ENCODE measurements around the gene NANOS3. TPM values are rescaled to one million over a fixed set of nuclear protein-coding genes. Genes with fewer than 3 reads are reported as not detected.
A peak's percentile ranks its signal among the peaks of the same experiment; 100 is the strongest.

The NANOS3 gene
- total RNA-seq, 2 donors from 2014 or later = 0.64 TPM; not detected in 1

DNA sequence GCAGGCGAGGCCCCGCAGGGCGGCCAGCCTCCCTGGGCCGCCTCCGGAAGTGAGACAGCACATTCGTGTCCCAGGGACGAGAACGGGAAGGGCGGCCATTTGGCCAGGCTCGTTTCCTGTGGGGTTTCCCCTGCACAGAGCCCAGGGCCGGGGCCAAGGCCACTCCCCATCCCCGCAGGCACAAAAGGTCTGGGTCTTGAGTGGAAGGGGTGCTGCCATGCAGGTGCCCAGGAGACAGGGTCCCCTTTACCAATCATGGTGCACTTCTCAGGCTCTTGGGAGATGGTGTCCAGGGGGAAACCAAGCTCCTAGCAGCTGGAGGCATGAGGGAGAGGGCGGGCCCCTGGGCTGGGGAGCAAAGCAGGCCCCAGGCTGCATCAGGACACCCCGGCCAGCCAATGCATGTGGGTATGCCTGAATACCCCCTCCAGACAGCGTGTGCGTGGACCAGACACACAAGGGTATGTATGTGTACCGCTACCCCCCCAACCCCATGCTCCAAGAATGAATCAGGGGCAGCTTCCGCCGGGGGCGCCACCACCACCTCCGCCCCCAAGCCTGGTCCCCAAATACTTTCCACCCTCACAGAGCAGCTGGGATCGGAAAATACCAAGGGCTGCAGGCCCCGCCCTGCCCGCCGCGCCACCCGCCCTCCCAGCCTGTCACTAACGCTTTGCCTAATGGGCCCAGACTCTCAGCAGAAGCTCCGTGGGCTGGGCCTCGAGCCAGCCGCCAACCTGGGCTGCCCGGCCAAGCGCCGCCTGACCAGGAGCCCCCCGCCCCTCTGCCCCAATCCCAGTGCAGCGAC is 37.6 kb upstream of the NANOS3 start:
- no peak overlapping the region for H3K27ac Mint-ChIP-seq
- Histone ChIP-seq H3K4me1 (ENCODE audit: control insufficient read depth, insufficient read depth, low read length) (peaks cover 12% of the 10 kb centered on the region), H3K4me3 (ENCODE audit: low read length) (no peak overlapping the region)

DNA sequence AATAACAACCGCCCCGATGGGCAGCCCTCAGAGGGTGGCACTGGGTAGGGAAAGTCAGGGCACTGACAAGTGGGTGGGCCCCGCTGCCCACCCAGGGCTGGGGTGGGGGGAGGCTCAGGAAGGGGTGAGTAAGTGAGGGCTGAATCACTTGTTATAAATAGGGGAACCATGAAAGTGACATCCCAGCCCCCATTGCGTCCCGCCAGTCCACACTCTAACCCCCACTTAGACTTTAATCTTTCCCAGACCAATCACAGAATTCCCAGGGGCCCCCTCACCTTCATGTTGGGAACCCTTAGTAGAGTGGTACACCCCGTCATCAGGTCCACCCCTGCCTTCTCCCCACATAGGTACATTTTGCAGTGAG is 37.0 kb upstream of the NANOS3 start:
- H3K27me3 ChIP-seq (ENCODE audit: control insufficient read depth, insufficient read depth, low read length, poor library complexity, severe bottlenecking) = no peaks in the 10 kb centered on the region
- no peak for DNase-seq
- Mint-ChIP-seq H3K36me3 (ENCODE audit: low read depth) (peaks cover 2% of the 10 kb centered on the region), H3K27me3 (ENCODE audit: insufficient read depth) (no peaks in the 10 kb centered on the region), H3K4me1 (peaks cover 6% of the 10 kb centered on the region), H3K27ac (peak overlapping the region; percentile 26), H3K4me3 (no peak overlapping the region), H3K9me3 (no peaks in the 10 kb centered on the region)
- TF ChIP-seq, protein P1, sequence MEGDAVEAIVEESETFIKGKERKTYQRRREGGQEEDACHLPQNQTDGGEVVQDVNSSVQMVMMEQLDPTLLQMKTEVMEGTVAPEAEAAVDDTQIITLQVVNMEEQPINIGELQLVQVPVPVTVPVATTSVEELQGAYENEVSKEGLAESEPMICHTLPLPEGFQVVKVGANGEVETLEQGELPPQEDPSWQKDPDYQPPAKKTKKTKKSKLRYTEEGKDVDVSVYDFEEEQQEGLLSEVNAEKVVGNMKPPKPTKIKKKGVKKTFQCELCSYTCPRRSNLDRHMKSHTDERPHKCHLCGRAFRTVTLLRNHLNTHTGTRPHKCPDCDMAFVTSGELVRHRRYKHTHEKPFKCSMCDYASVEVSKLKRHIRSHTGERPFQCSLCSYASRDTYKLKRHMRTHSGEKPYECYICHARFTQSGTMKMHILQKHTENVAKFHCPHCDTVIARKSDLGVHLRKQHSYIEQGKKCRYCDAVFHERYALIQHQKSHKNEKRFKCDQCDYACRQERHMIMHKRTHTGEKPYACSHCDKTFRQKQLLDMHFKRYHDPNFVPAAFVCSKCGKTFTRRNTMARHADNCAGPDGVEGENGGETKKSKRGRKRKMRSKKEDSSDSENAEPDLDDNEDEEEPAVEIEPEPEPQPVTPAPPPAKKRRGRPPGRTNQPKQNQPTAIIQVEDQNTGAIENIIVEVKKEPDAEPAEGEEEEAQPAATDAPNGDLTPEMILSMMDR (conservative IDR thresholded peaks at IDR 0.05) = no peak
- H3K4me1 ChIP-seq (ENCODE audit: control insufficient read depth, insufficient read depth, low read length) = peaks cover 12% of the 10 kb centered on the region
- no peaks in the 10 kb centered on the region for H3K36me3 ChIP-seq (ENCODE audit: control insufficient read depth, insufficient read depth, low read length)
- H3K4me3 ChIP-seq (ENCODE audit: low read length) = no peak overlapping the region
- no peaks in the 10 kb centered on the region for H3K9me3 ChIP-seq (ENCODE audit: control insufficient read depth, low read length)
- 95 to 100% methylated on average over 4 to 6 of the region's 6 CpGs for WGBS, 2 experiments (ENCODE audit: insufficient coverage in 1 of 2, insufficient read length in 1 of 2)
- H3K27ac ChIP-seq (ENCODE audit: low read depth, low read length) = no peak overlapping the region
- no peak overlapping the region for H3K9ac ChIP-seq (ENCODE audit: extremely low read depth, low read length, poor library complexity, severe bottlenecking)

More for the DNA sequence above, 37.6 kb upstream of the NANOS3 start:
- no peak overlapping the region for H3K4me3 Mint-ChIP-seq
- H3K27me3 ChIP-seq (ENCODE audit: control insufficient read depth, insufficient read depth, low read length, poor library complexity, severe bottlenecking) = no peaks in the 10 kb centered on the region
- H3K36me3 ChIP-seq (ENCODE audit: control insufficient read depth, insufficient read depth, low read length) = no peaks in the 10 kb centered on the region
- 93 to 95% methylated on average over 14 to 36 of the region's 36 CpGs for WGBS, 2 experiments (ENCODE audit: insufficient coverage in 1 of 2, insufficient read length in 1 of 2)
- TF ChIP-seq, protein P1 (conservative IDR thresholded peaks at IDR 0.05) = no peak
- H3K36me3 Mint-ChIP-seq (ENCODE audit: low read depth) = peaks cover 2% of the 10 kb centered on the region
- peaks cover 6% of the 10 kb centered on the region for H3K4me1 Mint-ChIP-seq
- peak; percentile 88 for DNase-seq
- no peak overlapping the region for H3K9ac ChIP-seq (ENCODE audit: extremely low read depth, low read length, poor library complexity, severe bottlenecking)
- no peaks in the 10 kb centered on the region for H3K27me3 Mint-ChIP-seq (ENCODE audit: insufficient read depth)
- H3K9me3 ChIP-seq (ENCODE audit: control insufficient read depth, low read length) = no peaks in the 10 kb centered on the region
- H3K9me3 Mint-ChIP-seq = no peaks in the 10 kb centered on the region
- H3K27ac ChIP-seq (ENCODE audit: low read depth, low read length) = peak overlapping the region; percentile 38

DNA sequence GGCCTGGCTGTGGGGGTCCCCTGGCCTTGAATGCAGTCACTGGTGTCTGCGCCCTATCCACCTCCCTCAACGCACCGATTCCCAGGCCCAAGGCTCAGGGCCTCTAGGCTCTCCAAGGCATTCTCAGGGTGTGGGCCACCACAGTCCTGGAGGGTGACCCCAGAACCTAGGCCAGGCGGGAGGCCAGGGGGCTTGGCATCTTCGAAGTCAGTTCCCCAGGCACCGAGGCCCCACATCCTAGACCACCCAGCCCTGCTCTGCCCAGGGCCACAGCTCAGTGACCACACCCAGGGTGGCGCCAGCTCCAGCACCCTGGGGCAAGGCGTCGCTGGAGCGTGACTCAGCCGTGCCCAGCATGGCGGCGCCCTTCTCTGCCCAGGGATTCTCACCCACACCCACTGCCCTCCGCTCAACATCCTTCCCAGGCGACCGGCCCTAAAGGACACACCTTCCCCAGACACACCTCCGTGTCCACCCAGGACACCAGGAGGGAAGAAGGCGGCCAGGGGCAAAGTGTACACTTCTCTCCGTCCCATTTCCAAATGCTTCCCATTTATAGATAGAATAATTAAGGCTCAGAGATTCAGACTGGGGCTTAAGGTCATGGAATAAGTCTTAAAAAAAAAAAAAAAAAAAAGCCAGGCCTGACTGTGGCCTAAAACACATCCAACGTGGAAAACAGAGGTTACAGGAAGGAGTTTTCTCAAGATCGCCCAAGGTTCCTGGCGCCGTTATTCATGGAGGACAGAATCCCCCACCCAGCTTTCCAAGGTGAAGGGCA is 36.4 kb upstream of the NANOS3 start:
- peak; percentile 51 for DNase-seq
- H3K9me3 Mint-ChIP-seq = no peaks in the 10 kb centered on the region
- Histone ChIP-seq H3K27me3 (ENCODE audit: control insufficient read depth, insufficient read depth, low read length, poor library complexity, severe bottlenecking) (no peaks in the 10 kb centered on the region), H3K36me3 (ENCODE audit: control insufficient read depth, insufficient read depth, low read length) (no peaks in the 10 kb centered on the region), H3K9me3 (ENCODE audit: control insufficient read depth, low read length) (no peaks in the 10 kb centered on the region), H3K4me3 (ENCODE audit: low read length) (no peak overlapping the region), H3K4me1 (ENCODE audit: control insufficient read depth, insufficient read depth, low read length) (peaks cover 12% of the 10 kb centered on the region), H3K27ac (ENCODE audit: low read depth, low read length) (no peak overlapping the region), H3K9ac (ENCODE audit: extremely low read depth, low read length, poor library complexity, severe bottlenecking) (no peak overlapping the region)
- peak overlapping the region; percentile 26 for H3K27ac Mint-ChIP-seq
- peaks cover 2% of the 10 kb centered on the region for H3K36me3 Mint-ChIP-seq (ENCODE audit: low read depth)
- TF ChIP-seq, protein P1 (conservative IDR thresholded peaks at IDR 0.05) = no peak
- peaks cover 6% of the 10 kb centered on the region for H3K4me1 Mint-ChIP-seq
- H3K27me3 Mint-ChIP-seq (ENCODE audit: insufficient read depth) = no peaks in the 10 kb centered on the region
- 94% methylated on average over 9 to 21 of the region's 23 CpGs for WGBS, 2 experiments (ENCODE audit: insufficient coverage in 1 of 2, insufficient read length in 1 of 2)
- H3K4me3 Mint-ChIP-seq = peak overlapping the region; percentile 76

Data from endodermal cell (in vitro differentiated cells).